GM12872 (cell line): ENCODE data around the gene LAPTM5.
A peak's percentile ranks its signal among the peaks of the same experiment; 100 is the strongest.

Experiments
- CTCF ChIP-seq: IDR thresholded peaks from 3 replicates; pipeline ENCODE4 v1.5.1; 2011; ENCODE audit warnings: low read depth, mild to moderate bottlenecking, low read length, moderate library complexity; ENCODE audit not compliant: insufficient read depth

Gene LAPTM5

GRCh38 chr1:30755746-30756145 lies 1.8 kb downstream of the LAPTM5 start:
- 0 out of 3 replicates have a peak, but pooled peaks have one; percentile 21 for TF ChIP-seq CTCF

DNA sequence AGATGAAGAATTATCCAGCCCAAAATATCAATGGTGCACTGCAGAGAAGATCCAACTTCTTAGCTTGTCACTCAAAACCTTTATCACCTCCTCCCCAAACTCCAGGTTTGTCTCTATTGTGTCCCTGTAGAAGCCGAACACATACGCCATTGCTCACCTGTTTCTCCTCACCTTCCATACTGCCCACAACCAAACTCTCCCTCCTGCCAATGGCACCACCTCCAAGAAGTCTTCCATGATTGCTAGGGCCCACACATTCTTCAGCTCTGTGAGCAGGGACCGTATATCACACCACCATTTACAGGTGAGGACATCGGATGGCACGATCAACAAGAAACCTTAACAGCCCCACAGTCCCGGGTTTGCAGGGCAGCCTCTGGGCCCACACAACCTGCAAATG lies 2.2 kb downstream of the LAPTM5 start:
- no peak for TF ChIP-seq CTCF

DNA sequence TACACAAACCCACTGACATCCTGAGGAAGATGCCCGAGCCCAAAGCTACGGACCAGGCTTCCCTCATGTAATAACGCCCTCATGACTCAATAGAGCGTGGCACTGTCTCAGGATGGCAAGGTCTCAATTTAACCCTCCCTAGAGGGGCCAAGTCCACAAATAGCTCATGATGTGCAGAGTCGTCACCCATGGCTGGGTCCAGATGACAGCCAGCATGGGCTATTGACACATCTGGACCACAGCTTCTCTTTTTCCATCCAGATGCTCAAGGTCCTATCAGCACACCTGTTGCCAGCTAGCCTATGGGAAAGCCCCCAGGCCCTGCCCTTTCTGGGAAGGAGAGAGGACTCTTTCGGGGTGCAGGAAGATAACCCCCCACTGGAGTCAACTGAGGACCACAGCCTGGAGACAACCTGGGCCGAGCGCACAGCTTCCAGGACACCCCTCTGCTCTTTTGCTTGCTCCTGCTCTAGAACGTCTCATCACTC lies 2.8 kb downstream of the LAPTM5 start:
- TF ChIP-seq CTCF: no peak

DNA sequence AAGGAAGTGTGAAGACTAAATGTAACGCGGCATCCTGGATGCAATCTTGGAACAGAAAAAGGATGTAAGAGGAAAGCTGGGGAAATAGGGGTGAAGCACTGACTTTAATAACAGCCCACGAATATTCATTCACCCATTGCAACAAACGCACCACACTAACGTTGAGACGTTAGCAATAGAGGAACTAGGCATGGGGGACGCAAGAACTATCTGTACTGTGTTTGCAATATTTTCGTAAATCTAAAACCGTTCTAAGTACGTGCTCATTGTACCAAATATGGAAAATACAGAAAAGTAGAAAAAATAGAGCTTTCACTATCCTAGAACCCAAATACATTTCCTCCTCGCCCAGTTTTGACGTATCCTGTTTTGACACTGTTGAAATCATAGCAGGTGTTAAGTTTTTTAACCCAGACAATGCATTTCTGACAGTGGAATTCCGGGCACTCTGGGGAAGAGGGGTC lies 3.9 kb downstream of the LAPTM5 start:
- no peak for TF ChIP-seq CTCF

GRCh38 chr1:30753118-30753517 lies 4.5 kb downstream of the LAPTM5 start:
- TF ChIP-seq CTCF: no peak

DNA sequence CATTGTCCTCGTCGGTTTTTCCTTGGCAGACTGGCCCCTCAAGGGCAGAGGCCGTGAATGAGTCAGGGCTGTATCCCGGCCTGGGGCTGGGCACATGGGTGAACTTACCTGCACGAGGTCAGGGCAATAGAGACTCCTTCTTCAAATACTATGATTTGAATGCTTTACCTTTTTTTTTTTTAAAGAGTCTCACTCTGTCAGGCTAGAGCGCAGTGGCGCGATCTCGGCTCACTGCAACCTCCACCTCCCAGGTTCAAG lies 5.0 kb downstream of the LAPTM5 start:
- no peak for TF ChIP-seq CTCF

DNA sequence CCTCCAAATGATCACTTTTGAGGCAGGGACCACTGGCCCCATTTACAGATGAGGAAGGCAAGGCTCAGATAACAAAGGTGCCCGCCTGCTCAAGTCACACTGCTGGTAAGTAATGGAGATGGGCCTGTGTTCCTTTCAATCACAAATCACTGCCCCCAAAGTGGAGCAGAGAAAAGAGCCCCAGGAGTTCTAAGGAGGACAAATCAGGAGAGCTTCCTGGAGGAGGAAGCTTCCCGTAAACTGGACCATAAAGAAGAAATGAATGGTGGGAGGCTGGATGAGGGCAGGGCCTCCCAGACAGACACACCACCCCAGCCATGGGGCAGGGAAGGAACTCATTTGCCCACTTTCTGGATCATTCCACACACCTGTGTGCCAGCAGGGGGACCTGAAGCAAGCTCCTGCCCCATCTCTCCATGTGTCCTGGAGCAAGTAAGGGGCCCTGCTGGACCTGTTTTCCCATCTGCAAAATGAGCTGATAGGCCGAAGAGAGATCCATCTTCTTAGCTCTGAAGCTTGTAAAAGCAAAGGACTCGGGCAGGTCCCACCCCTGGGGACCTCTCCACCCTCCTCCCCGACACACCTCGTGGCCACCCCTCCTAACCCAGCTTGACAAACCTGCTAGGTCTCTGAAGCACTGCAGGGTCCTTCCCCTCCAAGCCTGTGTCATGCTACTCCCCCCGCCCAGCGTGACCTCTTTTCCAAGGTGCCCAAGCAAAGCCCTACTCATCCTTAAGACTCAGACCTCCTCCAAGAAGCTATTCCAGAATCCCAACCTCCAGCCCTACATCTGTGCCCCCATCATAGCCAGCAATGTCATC lies 5.5 kb downstream of the LAPTM5 start:
- TF ChIP-seq CTCF: peak; percentile 35; the same call in 1 of the 3 replicates
